ENCODE data around the gene LRRK1.

DNA sequence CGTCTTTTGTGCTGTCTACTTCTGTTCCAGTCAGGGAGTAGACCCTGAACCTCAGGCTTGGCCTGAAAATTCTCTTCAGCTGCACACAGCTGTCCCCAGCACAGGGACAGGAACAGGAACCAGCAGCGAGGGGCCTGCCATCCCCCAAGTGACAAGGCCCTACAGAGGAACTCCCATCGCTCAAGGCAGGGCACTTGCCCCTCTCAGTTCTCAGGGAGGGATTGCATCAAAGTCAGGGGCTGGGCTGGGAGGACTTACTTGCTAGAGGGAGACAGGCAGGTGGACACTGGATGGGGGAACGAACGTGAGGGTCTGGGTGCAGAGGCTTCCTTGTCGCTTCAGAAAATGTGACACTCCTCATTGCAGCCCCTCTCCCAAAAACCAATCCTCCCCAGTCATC is 169.1 kb downstream of the LRRK1 start:
- TF ChIP-seq, protein P1, sequence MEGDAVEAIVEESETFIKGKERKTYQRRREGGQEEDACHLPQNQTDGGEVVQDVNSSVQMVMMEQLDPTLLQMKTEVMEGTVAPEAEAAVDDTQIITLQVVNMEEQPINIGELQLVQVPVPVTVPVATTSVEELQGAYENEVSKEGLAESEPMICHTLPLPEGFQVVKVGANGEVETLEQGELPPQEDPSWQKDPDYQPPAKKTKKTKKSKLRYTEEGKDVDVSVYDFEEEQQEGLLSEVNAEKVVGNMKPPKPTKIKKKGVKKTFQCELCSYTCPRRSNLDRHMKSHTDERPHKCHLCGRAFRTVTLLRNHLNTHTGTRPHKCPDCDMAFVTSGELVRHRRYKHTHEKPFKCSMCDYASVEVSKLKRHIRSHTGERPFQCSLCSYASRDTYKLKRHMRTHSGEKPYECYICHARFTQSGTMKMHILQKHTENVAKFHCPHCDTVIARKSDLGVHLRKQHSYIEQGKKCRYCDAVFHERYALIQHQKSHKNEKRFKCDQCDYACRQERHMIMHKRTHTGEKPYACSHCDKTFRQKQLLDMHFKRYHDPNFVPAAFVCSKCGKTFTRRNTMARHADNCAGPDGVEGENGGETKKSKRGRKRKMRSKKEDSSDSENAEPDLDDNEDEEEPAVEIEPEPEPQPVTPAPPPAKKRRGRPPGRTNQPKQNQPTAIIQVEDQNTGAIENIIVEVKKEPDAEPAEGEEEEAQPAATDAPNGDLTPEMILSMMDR (conservative IDR thresholded peaks at IDR 0.05; ENCODE audit: low read depth, low read length) = no peak
- TF ChIP-seq POLR2A (IDR thresholded peaks at IDR 0.05; ENCODE audit: low read depth, low read length) (no peak), SMC3 (IDR thresholded peaks at IDR 0.05; ENCODE audit: low read depth, low read length) (no peak), CHD1 (IDR thresholded peaks at IDR 0.05; ENCODE audit: low read depth, low read length) (no peak), CEBPB (IDR thresholded peaks at IDR 0.05; ENCODE audit: low read depth, low read length) (no peak), BHLHE40 (IDR thresholded peaks at IDR 0.05; ENCODE audit: low read depth, low read length) (no peak), RAD21 (IDR thresholded peaks at IDR 0.05; ENCODE audit: low read length) (no peak)
- TF ChIP-seq, protein P2, sequence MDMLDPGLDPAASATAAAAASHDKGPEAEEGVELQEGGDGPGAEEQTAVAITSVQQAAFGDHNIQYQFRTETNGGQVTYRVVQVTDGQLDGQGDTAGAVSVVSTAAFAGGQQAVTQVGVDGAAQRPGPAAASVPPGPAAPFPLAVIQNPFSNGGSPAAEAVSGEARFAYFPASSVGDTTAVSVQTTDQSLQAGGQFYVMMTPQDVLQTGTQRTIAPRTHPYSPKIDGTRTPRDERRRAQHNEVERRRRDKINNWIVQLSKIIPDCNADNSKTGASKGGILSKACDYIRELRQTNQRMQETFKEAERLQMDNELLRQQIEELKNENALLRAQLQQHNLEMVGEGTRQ (IDR thresholded peaks at IDR 0.05; ENCODE audit: low read depth, low read length) = no peak
